ENCODE results near the gene CPT1A. TPM values are rescaled to one million over a fixed set of nuclear protein-coding genes. Genes with fewer than 3 reads are reported as not detected.

Gene CPT1A
- total and polyA plus RNA-seq, 8 donors = 7.0 to 103 (median 30.1) TPM

GRCh38 chr11:68803766-68804165, 38.0 kb downstream of the CPT1A start:
- Histone ChIP-seq H3K4me3 (no peak overlapping the region), H3K4me1 (peaks cover 0 to 8% (median 2%) of the 10 kb centered on the region in 4 donors), H3K27me3 (no peaks in the 10 kb centered on the region), H3K9me3 (no peaks in the 10 kb centered on the region), H3K27ac (no peak overlapping the region), H3K36me3 (peaks cover 57 to 100% (median 98%) of the 10 kb centered on the region in 4 donors)
- WGBS, 5 donors = 88 to 93% (median 90%) methylated on average over 8 of the region's 8 CpGs
- no peak for DNase-seq
- intact Hi-C loops (cut with DNase I; ENCODE audit: low total_unique reads) = no loop called here
- TF ChIP-seq, protein P1, sequence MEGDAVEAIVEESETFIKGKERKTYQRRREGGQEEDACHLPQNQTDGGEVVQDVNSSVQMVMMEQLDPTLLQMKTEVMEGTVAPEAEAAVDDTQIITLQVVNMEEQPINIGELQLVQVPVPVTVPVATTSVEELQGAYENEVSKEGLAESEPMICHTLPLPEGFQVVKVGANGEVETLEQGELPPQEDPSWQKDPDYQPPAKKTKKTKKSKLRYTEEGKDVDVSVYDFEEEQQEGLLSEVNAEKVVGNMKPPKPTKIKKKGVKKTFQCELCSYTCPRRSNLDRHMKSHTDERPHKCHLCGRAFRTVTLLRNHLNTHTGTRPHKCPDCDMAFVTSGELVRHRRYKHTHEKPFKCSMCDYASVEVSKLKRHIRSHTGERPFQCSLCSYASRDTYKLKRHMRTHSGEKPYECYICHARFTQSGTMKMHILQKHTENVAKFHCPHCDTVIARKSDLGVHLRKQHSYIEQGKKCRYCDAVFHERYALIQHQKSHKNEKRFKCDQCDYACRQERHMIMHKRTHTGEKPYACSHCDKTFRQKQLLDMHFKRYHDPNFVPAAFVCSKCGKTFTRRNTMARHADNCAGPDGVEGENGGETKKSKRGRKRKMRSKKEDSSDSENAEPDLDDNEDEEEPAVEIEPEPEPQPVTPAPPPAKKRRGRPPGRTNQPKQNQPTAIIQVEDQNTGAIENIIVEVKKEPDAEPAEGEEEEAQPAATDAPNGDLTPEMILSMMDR (IDR thresholded peaks at IDR 0.05) = no peak
- TF ChIP-seq POLR2AphosphoS5 (IDR thresholded peaks at IDR 0.05) (no peak), EP300 (IDR thresholded peaks at IDR 0.05) (no peak)

DNA sequence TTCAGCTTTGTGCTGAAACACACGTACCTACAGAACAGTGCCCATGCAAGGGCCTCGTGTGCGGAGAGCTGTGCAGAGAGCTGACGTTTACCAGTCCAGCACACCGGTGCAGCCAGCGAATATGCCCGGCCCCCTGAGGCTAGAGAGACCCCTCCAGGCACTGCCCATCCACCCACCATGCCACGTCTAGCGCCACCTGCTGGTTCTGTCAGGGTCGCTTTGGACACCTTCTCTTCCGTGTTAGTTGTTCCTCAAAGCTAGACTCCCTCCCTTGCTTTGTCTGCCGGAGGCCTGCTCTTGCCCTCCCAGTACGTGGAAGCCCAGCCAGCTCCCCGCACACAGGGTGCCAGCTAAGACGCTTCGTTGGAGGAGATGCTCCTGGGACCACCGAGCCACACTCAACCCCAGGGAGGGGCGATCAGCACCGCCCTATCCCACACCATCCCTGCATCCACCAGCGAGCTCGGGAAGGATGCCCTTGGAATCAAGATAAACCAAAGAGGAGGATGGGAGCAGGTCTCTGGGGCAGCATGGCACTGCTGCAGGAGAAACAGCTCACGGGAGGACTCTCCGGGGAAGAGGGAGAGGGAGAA, 43.4 kb downstream of the CPT1A start:
- Histone ChIP-seq H3K4me3 (no peak overlapping the region), H3K27me3 (no peaks in the 10 kb centered on the region), H3K27ac (no peak overlapping the region), H3K9me3 (no peaks in the 10 kb centered on the region), H3K4me1 (no peaks in the 10 kb centered on the region), H3K36me3 (peaks cover 81 to 100% (median 100%) of the 10 kb centered on the region in 4 donors)
- DNase-seq = peak in 1 of 2 donors; percentile 44
- 70 to 85% (median 73%) methylated on average over 14 to 23 of the region's 23 CpGs for WGBS, 5 donors
- TF ChIP-seq POLR2AphosphoS5 (IDR thresholded peaks at IDR 0.05) (no peak), EP300 (IDR thresholded peaks at IDR 0.05) (no peak)
- TF ChIP-seq, protein P1 (IDR thresholded peaks at IDR 0.05) = peak in 5 of 7 experiments; percentile 7 to 43 (median 27)
- intact Hi-C loops (cut with DNase I; ENCODE audit: low total_unique reads) = no loop called here

- no peak overlapping the region for H3K27ac ChIP-seq
- peaks cover 82 to 100% (median 100%) of the 10 kb centered on the region in 4 donors for H3K36me3 ChIP-seq
- H3K27me3 ChIP-seq = no peaks in the 10 kb centered on the region
- no peaks in the 10 kb centered on the region for H3K4me1 ChIP-seq
- 86 to 94% (median 90%) methylated on average over 18 to 19 of the region's 19 CpGs for WGBS, 5 donors
- TF ChIP-seq POLR2A (IDR thresholded peaks at IDR 0.05) (no peak), POLR2AphosphoS5 (IDR thresholded peaks at IDR 0.05) (no peak), EP300 (IDR thresholded peaks at IDR 0.05) (no peak)
- TF ChIP-seq, protein P1 (IDR thresholded peaks at IDR 0.05) = no peak
- intact Hi-C loops (cut with DNase I; ENCODE audit: low total_unique reads) = no loop called here
- no peaks in the 10 kb centered on the region for H3K9me3 ChIP-seq
- H3K4me3 ChIP-seq = no peak overlapping the region
- DNase-seq = no peak
Measured at GRCh38 chr11:68796801-68797200, 44.9 kb downstream of the CPT1A start.

- Histone ChIP-seq H3K4me3 (no peak overlapping the region), H3K36me3 (peaks cover 59 to 100% (median 98%) of the 10 kb centered on the region in 4 donors), H3K27me3 (no peaks in the 10 kb centered on the region), H3K27ac (no peak overlapping the region), H3K4me1 (no peaks in the 10 kb centered on the region), H3K9me3 (no peaks in the 10 kb centered on the region)
- TF ChIP-seq POLR2AphosphoS5 (IDR thresholded peaks at IDR 0.05) (no peak), POLR2A (IDR thresholded peaks at IDR 0.05) (no peak), EP300 (IDR thresholded peaks at IDR 0.05) (no peak)
- TF ChIP-seq, protein P1 (IDR thresholded peaks at IDR 0.05) = no peak
- DNase-seq = no peak
- intact Hi-C loops (cut with DNase I; ENCODE audit: low total_unique reads) = no loop called here
- WGBS, 5 donors = 90 to 94% (median 91%) methylated on average over 17 to 18 of the region's 18 CpGs
Measured at GRCh38 chr11:68792400-68792966, 49.2 kb downstream of the CPT1A start.
